Stimulated activated CD4-positive, alpha-beta T cell treated with anti-CD3 and anti-CD28 coated beads, Interleukin-2, amount 100 ng/mL, for 24 hours (primary cell): ENCODE measurements around the gene ZNFX1.

ENCODE experiments used
- DNase-seq, 2 donors: peaks; one replicate each; pipeline ENCODE4 v3.0.0-alpha.2; 2020

ZNFX1 gene

GRCh38 chr20:49278818-49279676 is 1.2 kb upstream of the ZNFX1 start:
- DNase-seq, result peak; percentile 55 to 56

GRCh38 chr20:49277786-49278035 is 146 bp downstream of the ZNFX1 start:
- peak in 1 of 2 donors; percentile 46 for DNase-seq

DNA sequence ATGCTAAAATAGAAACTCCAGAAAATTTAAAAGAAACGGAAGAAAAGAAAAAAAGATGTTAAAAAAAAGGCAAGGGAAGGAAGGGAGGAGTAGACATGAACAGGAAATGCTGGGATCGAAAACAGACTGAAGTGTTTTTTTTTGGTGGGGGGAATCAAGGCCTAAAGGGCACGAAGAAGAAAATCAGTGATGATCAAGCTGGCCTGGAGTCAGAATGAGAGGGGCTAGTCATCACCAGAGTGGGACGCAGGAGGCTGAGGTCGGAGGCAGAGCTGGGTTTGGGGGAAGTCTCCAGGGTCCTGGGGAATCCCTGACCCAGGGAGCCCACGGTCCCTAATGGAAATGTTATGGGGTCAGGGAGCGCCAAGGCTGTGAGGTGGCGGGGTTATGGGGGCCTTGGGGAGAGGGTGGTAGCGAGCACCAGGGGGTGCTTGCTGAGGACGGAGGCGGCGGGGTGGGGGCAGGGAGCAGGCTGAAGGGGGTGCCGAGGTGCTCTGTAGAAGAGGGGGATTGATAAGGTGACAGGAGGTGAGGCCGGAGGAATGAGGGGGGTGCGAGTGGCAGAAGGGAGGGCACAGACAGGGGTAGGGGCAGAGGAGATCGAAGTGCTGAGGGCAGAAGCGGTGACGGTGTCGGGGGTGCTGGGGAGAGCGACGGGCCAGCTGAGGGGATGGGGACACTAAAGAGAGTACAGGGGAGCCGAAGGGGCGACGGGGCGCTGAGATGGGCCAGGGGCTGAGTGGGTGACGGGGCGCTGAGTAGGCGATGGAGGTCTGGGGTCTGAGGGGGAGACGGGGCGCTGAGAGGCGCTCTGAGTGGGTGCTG is 684 bp downstream of the ZNFX1 start:
- peak; percentile 66 to 73 for DNase-seq

GRCh38 chr20:49276161-49276960 is 1.5 kb downstream of the ZNFX1 start:
- DNase-seq, result peak; percentile 47 to 67

DNA sequence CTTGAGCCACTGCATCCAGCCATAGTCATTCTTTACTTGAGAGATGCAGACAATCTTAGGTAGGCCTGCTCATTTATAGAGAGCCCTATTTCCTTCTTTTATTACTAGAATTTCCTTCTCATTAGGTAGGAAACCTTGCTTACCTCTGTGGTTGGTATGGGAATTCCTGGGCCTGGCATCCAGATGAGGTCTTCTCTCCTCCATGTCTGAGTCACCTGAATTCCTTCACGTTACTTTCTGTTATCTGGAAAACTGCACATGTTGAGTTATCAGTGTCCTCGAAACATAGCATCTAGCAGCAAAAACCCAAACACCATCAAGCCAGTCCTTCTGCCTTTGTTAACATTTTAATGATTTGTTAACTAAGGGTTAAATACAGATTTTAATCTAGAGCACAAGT is 2.2 kb downstream of the ZNFX1 start:
- DNase-seq, result no peak

DNA sequence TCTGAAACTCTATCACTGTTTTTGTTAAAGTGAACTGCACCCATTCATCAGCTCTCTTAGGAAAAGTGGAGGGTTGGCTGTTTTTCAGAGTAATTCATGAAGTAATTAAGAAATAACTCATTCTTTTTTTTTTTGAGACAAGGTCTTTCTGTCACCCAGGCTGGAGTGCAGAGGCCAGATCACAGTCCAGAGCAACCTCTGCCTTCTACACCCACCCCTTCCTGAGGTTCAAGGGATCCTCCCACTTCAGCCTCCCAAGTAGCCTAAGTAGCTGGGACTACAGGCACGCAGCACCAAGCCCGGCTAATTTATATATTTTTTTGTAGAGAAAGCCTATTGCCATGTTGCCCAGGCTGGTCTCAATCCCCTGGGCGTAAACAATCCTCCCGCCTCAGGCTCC is 2.6 kb downstream of the ZNFX1 start:
- DNase-seq, result no peak

GRCh38 chr20:49273696-49274277 is 4.1 kb downstream of the ZNFX1 start:
- no peak for DNase-seq

DNA sequence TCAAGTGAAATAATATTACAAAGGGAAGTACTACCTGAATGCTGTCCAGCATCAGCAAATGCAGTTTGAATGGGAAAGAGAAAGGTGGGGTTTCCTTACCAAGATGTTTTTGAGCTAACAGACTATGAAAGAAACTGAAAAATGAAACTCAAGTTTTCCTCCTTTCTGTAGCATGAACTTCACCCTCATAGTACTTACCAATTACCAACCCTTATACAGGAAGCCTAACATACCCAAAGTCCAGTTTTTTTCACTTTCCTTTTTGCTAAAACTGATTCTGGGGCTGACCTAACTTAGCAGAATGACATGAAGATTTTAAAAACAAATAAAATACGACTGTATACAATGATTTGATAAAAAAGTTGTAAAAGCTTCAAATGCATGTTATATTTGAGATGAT is 5.2 kb downstream of the ZNFX1 start:
- DNase-seq, result no peak

DNA sequence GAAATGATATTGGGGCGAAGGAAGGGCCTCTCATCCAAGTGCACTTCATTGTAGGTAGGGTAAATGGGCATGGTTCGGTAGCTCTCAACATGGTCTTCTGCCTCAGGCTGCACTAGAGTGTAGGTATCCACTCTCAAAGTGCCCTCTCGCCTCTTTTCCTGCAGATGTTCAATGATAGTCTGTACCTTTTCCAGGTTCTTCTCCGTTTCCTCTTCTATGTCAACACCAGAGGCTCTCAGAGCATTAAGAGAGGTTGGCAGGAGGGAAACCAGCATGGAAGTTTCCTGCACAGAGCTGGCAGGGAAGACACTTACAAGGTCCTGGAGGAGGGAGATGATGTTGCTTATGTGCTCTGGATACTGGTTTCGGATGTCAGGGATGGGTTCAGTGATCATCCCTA is 7.1 kb downstream of the ZNFX1 start:
- DNase-seq, result no peak

- DNase-seq, result no peak
Measured at GRCh38 chr20:49270177-49270576, 7.7 kb downstream of the ZNFX1 start.

DNA sequence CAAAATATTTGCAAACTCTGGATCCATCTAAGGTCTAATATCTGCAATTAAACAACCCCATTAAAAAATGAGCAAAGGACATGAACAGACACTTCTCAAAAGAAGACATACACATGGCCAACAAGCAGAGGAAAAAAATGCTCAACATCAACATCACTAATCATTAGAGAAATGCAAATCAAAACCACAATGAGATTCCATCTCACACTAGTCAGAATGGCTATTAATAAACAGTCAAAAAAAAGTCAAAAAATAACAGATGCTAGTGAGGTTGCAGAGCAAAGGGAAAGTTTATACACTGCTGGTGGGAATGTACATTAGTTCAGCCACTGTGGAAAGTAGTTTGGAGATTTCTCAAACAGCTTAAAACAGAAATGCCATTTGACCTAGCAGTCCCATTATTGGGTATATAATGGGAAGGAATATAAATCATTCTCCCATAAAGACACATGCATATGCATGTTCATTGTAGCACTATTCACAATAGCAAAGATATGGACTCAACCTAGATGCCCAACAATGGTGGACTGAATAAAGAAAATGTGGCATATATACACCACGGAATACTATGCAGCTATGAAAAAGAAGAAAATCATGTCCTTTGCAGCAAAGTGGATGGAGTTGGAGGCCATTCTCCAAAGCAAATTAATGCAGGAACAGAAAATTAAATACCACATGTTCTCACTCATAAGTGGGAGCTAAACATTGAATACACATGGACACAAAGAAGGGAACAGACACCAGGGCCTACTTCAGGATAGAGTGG is 9.1 kb downstream of the ZNFX1 start:
- no peak for DNase-seq

GRCh38 chr20:49267327-49267726 is 10.5 kb downstream of the ZNFX1 start:
- DNase-seq, result no peak

GRCh38 chr20:49262444-49262843 is 15.4 kb downstream of the ZNFX1 start:
- no peak for DNase-seq

DNA sequence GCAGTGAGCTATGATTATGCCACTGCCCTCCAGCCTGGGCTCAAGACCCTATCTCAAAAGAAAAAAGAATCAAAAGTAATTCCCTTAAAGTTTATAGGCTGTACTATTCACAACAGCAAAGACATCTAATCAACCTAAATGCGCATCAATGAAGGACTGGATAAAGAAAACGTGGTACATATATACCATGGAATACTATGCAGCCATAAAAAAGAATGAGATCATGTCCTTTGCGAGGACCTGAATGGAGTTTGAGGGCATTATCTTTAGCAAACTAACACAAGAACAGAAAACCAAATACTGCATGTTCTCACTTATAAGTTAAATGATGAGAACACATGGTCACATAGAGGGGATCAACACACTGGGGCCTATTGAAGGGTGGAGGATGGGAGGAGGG is 16.7 kb downstream of the ZNFX1 start:
- DNase-seq, result no peak

GRCh38 chr20:49260218-49260617 is 17.6 kb downstream of the ZNFX1 start:
- DNase-seq, result no peak

DNA sequence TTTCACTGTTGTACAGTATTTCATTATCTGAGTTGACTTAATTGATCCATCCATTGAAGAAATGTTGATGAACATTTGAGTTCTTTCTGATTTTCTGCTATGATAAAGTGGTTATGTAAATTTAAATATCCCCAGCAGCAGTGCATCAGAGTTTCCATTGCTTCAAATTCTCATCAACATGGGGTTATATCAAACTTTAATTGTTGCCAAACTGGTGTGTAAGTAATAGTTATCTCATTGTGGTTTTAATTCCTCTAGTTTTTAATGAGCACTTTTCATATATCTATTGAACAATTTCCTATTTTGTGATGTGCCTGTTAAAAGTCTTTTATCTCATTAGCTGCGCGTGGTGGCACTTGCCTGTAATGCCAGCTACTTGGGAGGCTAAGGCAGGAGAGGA is 18.1 kb downstream of the ZNFX1 start:
- no peak for DNase-seq

GRCh38 chr20:49259284-49259683 is 18.6 kb downstream of the ZNFX1 start:
- DNase-seq, result no peak

DNA sequence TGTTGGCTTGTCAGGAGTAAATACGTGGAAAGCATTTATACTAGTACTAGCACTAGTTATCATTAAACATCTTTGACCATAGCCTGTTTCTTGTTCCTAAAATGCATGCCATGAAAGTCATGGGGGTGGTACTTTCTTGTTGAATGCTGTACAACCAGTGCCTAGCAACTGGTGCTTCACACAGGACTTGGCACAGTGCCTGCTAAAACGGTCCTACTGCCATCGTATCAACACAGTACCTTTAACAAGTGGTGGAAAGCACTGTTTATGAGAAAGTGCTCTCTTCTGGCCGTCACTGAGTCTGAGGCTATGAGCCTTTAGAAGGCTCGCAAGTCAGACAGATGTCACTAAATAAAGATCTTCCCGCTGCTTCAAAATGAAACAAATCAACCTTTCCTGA is 21.6 kb downstream of the ZNFX1 start:
- DNase-seq, result no peak

DNA sequence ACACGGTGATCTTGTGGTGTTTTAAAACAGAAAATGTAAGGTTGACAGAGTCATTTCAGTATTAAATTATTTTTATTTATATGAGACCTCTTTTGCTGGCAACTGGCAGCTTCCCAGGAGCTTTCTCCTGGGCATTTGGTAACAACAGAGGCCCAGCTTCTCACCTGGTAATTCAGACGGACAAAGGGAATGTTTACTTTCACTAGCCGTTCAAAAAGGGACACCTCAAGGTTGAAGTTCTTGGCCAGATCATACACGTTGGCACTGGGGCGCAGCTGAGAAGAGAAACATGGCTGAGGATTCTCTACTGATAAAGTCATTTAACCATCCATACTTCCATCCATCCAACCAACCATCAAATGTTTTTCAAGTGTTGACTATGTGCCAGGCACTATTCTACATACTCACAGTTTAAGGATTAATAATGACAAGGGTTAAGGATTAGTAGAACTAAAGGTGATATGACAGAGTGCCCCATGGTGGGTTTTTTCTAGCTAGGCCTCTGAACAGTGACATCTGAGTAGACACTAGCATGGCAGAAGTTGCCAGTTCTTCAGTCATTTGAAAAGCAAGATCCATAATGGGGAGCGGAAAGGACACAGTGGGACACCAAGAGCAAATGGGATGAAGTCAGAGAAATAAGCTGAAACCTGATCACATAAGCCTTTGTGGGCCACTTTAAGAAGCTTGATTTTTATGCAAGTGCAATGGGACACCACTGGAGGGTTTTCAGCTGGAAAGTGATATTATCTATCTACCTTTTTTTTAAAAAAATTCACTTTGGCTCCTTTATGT is 25.1 kb downstream of the ZNFX1 start:
- no peak for DNase-seq

GRCh38 chr20:49248879-49249665 is 28.8 kb downstream of the ZNFX1 start:
- DNase-seq, result no peak

DNA sequence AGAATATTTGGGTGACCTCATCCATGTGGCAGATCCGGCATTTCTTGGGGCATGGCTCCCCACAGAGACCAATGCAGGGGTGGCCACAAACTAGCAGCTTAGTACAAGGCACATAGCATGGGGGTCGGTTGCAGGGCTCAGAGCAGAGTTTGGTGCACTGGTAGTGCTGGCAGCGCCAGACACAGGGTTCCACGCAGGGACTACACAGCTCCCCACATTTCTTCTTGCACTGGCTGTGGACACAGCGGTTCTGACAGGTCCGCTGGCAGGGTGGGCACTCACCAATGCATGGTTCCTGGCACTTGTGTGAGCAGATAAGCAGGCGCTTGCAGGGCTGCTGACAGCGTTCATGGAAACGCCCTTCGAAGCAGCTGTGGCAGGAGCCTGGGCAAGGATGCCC is 29.6 kb downstream of the ZNFX1 start:
- DNase-seq, result no peak
